Measurements from ENCODE around the gene KIF17. TPM values are rescaled to one million over a fixed set of nuclear protein-coding genes. Genes with fewer than 3 reads are reported as not detected.
"Not testable (repeated sequence)": the region's sequence is repeated elsewhere in the genome, so short reads cannot be mapped to it uniquely, and the experiment has no call there.

The KIF17 gene
- total RNA-seq, 1 donor from 2014 or later, result 0.40 TPM

DNA sequence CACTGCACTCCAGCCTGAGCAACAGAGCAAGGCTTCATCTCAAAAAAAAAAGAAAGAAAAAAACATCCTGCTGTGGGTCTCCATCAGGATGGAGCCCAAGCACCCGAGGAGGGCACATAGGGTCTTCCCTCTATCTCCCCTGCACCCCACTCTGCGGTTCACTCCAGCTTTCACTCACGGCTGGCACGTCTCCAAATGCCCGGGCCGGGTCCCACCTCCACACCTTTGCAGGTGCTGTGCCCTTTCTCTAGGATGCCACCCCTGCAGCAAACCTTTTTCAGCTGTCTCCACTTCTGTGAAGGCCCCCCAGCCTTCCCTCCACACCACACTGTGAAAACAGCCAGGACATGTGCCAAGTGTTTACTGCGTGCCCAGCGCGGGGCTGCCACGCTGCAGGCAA is 34.2 kb downstream of the KIF17 start:
- no peak for DNase-seq (ENCODE audit: low spot score in 2 of 2, unreplicated experiment in 2 of 2)
- no peaks in the 10 kb centered on the region for H3K36me3 Mint-ChIP-seq
- H3K4me3 Mint-ChIP-seq, result no peak overlapping the region
- peaks cover 3% of the 10 kb centered on the region for H3K27me3 Mint-ChIP-seq (ENCODE audit: low read depth)
- no peaks in the 10 kb centered on the region for H3K9me3 Mint-ChIP-seq
- H3K4me1 Mint-ChIP-seq, result no peaks in the 10 kb centered on the region
- TF ChIP-seq, protein P1, sequence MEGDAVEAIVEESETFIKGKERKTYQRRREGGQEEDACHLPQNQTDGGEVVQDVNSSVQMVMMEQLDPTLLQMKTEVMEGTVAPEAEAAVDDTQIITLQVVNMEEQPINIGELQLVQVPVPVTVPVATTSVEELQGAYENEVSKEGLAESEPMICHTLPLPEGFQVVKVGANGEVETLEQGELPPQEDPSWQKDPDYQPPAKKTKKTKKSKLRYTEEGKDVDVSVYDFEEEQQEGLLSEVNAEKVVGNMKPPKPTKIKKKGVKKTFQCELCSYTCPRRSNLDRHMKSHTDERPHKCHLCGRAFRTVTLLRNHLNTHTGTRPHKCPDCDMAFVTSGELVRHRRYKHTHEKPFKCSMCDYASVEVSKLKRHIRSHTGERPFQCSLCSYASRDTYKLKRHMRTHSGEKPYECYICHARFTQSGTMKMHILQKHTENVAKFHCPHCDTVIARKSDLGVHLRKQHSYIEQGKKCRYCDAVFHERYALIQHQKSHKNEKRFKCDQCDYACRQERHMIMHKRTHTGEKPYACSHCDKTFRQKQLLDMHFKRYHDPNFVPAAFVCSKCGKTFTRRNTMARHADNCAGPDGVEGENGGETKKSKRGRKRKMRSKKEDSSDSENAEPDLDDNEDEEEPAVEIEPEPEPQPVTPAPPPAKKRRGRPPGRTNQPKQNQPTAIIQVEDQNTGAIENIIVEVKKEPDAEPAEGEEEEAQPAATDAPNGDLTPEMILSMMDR (IDR thresholded peaks at IDR 0.05; ENCODE audit: unreplicated experiment), result no peak
- no peak overlapping the region for H3K27ac Mint-ChIP-seq

DNA sequence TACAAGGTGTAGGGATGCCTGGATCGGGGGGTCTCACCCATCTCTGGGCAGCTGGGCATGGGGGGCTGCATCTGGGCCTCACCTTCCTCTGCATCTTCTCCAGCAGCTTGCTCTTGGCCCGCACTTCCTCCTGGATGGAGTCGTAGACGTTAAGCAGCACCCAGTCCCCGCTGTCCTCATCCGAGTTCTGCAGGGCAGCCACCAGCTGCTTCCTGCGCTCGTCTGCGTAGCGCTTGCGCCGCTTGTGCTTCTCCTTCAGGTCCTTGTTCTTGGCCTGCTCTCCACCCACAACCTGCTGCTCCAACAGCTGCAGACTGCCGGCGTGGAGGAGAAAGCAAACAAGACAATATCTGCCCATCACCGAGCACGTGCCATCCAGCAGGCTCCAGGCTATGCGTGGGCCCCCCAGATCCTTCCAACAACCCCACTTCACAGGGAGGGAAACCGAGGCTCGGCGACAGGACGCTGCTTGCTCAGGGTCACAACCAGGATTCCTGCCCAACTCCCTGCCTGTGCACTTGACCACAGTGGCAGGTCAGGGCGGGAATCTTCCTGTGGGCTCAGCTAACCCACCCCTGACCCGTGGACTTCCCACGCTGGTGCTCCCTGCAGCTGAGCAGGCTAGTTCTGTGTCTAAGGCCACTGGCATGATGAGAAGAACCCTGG is 35.1 kb downstream of the KIF17 start:
- Mint-ChIP-seq H3K27ac (no peak overlapping the region), H3K9me3 (no peaks in the 10 kb centered on the region), H3K4me3 (no peak overlapping the region), H3K4me1 (no peaks in the 10 kb centered on the region), H3K36me3 (no peaks in the 10 kb centered on the region), H3K27me3 (ENCODE audit: low read depth) (peaks cover 9% of the 10 kb centered on the region)
- no peak for DNase-seq (ENCODE audit: low spot score in 2 of 2, unreplicated experiment in 2 of 2)
- TF ChIP-seq, protein P1 (IDR thresholded peaks at IDR 0.05; ENCODE audit: unreplicated experiment), result no peak

GRCh38 chr1:20681999-20682398 is 35.8 kb downstream of the KIF17 start:
- Mint-ChIP-seq H3K27me3 (ENCODE audit: low read depth) (peaks cover 9% of the 10 kb centered on the region), H3K27ac (no peak overlapping the region), H3K4me3 (no peak overlapping the region), H3K9me3 (no peaks in the 10 kb centered on the region), H3K36me3 (no peaks in the 10 kb centered on the region), H3K4me1 (no peaks in the 10 kb centered on the region)
- no peak for DNase-seq (ENCODE audit: low spot score in 2 of 2, unreplicated experiment in 2 of 2)
- TF ChIP-seq, protein P1 (IDR thresholded peaks at IDR 0.05; ENCODE audit: unreplicated experiment), result no peak

GRCh38 chr1:20680269-20680668 is 37.5 kb downstream of the KIF17 start:
- DNase-seq (ENCODE audit: low spot score in 2 of 2, unreplicated experiment in 2 of 2), result no peak
- H3K27ac Mint-ChIP-seq, result no peak overlapping the region

DNA sequence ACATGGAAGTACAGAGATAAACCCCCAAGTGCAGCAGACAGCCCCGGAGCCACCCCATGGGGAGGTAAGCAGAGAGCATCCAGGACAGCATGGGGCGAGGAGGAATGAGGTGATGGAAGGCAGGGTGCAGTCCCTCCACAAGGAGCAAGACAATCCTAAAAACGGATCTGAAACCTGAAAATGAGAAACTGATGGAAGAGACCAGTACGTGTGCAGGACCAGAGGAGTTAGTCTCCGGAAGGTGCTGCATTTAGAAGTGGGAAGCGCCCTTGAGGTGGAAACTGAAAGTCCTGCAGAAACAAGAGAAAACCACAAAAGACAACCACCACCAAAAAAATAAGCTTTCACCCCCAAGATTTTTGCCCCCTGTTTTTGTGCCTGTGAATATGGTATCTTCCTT is 39.2 kb downstream of the KIF17 start:
- DNase-seq (ENCODE audit: low spot score in 2 of 2, unreplicated experiment in 2 of 2), result no peak
- Mint-ChIP-seq H3K27ac (no peak overlapping the region), H3K9me3 (no peaks in the 10 kb centered on the region), H3K27me3 (ENCODE audit: low read depth) (peaks cover 13% of the 10 kb centered on the region), H3K36me3 (no peaks in the 10 kb centered on the region), H3K4me3 (no peak overlapping the region), H3K4me1 (no peaks in the 10 kb centered on the region)
- TF ChIP-seq, protein P1 (IDR thresholded peaks at IDR 0.05; ENCODE audit: unreplicated experiment), result no peak

More at GRCh38 chr1:20680269-20680668, 37.5 kb downstream of the KIF17 start:
- H3K4me3 Mint-ChIP-seq, result no peak overlapping the region
- no peaks in the 10 kb centered on the region for H3K9me3 Mint-ChIP-seq
- no peaks in the 10 kb centered on the region for H3K36me3 Mint-ChIP-seq
- TF ChIP-seq, protein P1 (IDR thresholded peaks at IDR 0.05; ENCODE audit: unreplicated experiment), result no peak
- no peaks in the 10 kb centered on the region for H3K4me1 Mint-ChIP-seq
- H3K27me3 Mint-ChIP-seq (ENCODE audit: low read depth), result peaks cover 13% of the 10 kb centered on the region

DNA sequence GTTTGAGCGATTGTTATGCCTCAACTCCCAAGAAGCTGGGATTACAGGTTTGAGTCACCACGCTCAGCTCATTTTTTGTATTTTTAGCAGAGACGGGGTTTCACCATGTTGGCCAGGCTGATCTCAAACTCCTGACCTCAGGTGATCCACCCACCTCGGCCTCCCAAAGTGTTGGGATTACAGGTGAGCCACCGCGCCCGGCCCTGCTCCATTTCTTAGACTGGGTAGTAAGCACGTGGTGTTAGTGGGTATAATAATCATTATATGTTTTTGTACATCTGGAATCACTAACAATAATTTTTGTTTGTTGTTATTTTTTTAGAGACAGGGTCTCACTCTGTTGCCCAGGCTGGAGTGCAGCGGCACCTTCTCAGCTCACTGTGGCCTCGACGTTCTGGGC is 44.2 kb downstream of the KIF17 start:
- not testable (repeated sequence) for H3K36me3 Mint-ChIP-seq; H3K9me3 Mint-ChIP-seq; H3K27ac Mint-ChIP-seq; DNase-seq (ENCODE audit: low spot score in 2 of 2, unreplicated experiment in 2 of 2); H3K4me1 Mint-ChIP-seq; H3K4me3 Mint-ChIP-seq
- peaks cover 17% of the 10 kb centered on the region for H3K27me3 Mint-ChIP-seq (ENCODE audit: low read depth)
